ENCODE results near the gene C6orf89.
"Not testable (repeated sequence)": the region's sequence is repeated elsewhere in the genome, so short reads cannot be mapped to it uniquely, and the experiment has no call there.

Gene C6orf89

DNA sequence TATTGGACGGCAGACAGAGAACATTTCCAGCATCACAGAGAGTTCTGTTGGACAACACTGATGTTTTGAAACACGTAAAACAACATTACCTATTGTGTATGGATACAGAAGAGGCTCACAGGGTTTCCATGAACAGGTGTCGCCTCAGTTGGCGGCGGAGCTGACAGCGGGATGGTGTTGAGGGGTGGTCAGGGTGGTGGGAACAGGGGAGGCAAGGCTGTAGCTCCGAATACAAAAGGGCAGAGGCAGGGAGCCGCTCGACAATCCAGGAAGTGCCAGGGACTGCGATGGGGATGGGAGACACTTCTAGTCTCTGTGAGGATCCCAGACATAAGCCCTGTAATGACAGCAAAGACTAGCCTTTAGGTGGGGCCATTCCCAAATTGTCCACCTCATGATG, 54.3 kb downstream of the C6orf89 start:
- Histone ChIP-seq H3K36me3 (ENCODE audit: control insufficient read depth in 5 of 5, insufficient read depth in 5 of 5, low read length in 5 of 5) (no peaks in the 10 kb centered on the region), H3K27me3 (ENCODE audit: control insufficient read depth in 5 of 5, insufficient read depth in 4 of 5, low read length in 5 of 5) (peaks cover 0 to 8% (median 6%) of the 10 kb centered on the region in 5 donors), H3K9me3 (ENCODE audit: control insufficient read depth in 5 of 5, low read length in 5 of 5) (no peaks in the 10 kb centered on the region), H3K4me1 (ENCODE audit: control insufficient read depth in 5 of 5, insufficient read depth in 5 of 5, low read length in 5 of 5) (no peaks in the 10 kb centered on the region), H3K9ac (ENCODE audit: low read length in 5 of 5) (no peak overlapping the region), H3K4me3 (ENCODE audit: low read depth in 1 of 5, low read length in 5 of 5) (no peak overlapping the region), H3K27ac (ENCODE audit: low read depth, low read length) (no peak overlapping the region)

DNA sequence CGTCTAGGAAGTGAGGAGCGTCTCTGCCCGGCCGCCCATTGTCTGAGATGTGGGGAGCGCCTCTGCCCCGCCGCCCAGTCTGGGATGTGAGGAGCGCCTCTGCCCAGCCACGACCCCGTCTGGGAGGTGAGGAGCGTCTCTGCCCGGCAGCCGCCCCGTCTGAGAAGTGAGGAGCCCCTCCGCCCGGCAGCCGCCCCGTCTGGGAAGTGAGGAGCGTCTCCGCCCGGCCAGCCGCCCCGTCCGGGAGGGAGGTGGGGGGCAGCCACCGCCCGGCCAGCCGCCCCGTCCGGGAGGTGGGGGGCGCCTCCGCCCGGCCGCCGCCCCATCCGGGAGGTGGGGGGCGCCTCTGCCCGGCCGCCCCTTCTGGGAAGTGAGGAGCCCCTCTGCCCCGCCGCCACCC, 55.8 kb downstream of the C6orf89 start:
- not testable (repeated sequence) for H3K9me3 ChIP-seq (ENCODE audit: control insufficient read depth in 5 of 5, low read length in 5 of 5); H3K27me3 ChIP-seq (ENCODE audit: control insufficient read depth in 5 of 5, insufficient read depth in 4 of 5, low read length in 5 of 5); H3K36me3 ChIP-seq (ENCODE audit: control insufficient read depth in 5 of 5, insufficient read depth in 5 of 5, low read length in 5 of 5); H3K27ac ChIP-seq (ENCODE audit: low read depth, low read length); H3K4me1 ChIP-seq (ENCODE audit: control insufficient read depth in 5 of 5, insufficient read depth in 5 of 5, low read length in 5 of 5); H3K9ac ChIP-seq (ENCODE audit: low read length in 5 of 5); H3K4me3 ChIP-seq (ENCODE audit: low read depth in 1 of 5, low read length in 5 of 5)

DNA sequence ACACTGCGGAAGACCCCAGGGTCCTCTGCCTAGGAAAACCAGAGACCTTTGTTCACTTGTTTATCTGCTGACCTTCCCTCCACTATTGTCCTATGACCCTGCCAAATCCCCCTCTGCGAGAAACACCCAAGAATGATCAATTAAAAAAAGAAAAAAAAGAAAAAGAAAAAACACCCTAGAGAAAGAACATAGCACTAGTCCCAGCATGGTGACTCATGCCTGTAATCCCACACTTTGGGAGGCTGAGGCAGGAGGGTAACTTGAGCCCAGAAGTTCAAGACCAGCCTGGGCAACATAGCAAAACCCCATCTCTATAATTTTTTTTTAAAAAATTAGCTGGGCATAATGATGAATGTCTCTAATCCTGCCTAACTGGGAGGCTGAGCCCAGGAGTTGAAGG, 56.6 kb downstream of the C6orf89 start:
- H3K4me1 ChIP-seq (ENCODE audit: control insufficient read depth in 5 of 5, insufficient read depth in 5 of 5, low read length in 5 of 5); H3K4me3 ChIP-seq (ENCODE audit: low read depth in 1 of 5, low read length in 5 of 5); H3K9me3 ChIP-seq (ENCODE audit: control insufficient read depth in 5 of 5, low read length in 5 of 5); H3K9ac ChIP-seq (ENCODE audit: low read length in 5 of 5); H3K27me3 ChIP-seq (ENCODE audit: control insufficient read depth in 5 of 5, insufficient read depth in 4 of 5, low read length in 5 of 5); H3K36me3 ChIP-seq (ENCODE audit: control insufficient read depth in 5 of 5, insufficient read depth in 5 of 5, low read length in 5 of 5); H3K27ac ChIP-seq (ENCODE audit: low read depth, low read length): not testable (repeated sequence)

DNA sequence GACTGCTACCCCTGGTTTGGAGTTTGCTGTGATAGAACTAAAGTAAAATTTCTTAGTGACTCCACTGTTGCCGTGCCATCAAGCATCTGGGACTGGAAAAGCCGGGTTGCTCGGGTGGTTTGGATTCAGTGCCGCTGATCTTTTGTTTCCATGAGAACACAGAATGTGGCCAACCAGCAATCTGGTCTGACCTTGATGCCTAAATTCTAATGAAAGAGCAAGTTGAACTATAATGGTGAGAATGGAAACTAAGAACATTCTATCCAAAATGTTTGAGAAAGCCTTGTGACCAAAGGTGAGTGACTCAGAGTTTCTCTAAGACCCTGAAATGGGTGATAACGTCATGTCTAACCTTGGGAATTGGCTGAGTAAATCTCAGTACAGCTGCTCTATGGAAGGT, 58.9 kb downstream of the C6orf89 start:
- no peak overlapping the region for H3K4me3 ChIP-seq (ENCODE audit: low read depth in 1 of 5, low read length in 5 of 5)
- peaks cover 0 to 8% (median 6%) of the 10 kb centered on the region in 5 donors for H3K27me3 ChIP-seq (ENCODE audit: control insufficient read depth in 5 of 5, insufficient read depth in 4 of 5, low read length in 5 of 5)
- no peaks in the 10 kb centered on the region for H3K9me3 ChIP-seq (ENCODE audit: control insufficient read depth in 5 of 5, low read length in 5 of 5)
- H3K4me1 ChIP-seq (ENCODE audit: control insufficient read depth in 5 of 5, insufficient read depth in 5 of 5, low read length in 5 of 5): no peaks in the 10 kb centered on the region
- no peak overlapping the region for H3K27ac ChIP-seq (ENCODE audit: low read depth, low read length)
- no peaks in the 10 kb centered on the region for H3K36me3 ChIP-seq (ENCODE audit: control insufficient read depth in 5 of 5, insufficient read depth in 5 of 5, low read length in 5 of 5)
- no peak overlapping the region for H3K9ac ChIP-seq (ENCODE audit: low read length in 5 of 5)

DNA sequence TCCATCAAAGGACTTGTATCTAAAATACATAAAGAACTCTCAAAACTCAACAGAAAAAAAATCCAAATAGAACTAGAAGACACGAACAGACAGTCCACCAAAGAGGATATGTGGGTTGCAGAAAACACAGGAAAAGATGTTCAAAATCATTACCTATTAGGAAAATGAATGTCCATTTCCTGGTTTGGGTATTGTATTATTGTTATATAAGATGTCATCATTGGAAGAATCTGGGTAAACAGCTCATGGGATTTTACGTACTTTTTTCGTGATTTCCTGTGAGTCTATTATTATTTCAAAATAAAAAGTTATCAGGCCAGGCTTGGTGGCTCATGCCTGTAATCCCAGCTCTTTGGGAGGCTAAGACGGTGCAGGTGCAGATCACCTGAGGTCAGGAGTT, 59.5 kb downstream of the C6orf89 start:
- Histone ChIP-seq H3K27ac (ENCODE audit: low read depth, low read length) (no peak overlapping the region), H3K9me3 (ENCODE audit: control insufficient read depth in 5 of 5, low read length in 5 of 5) (no peaks in the 10 kb centered on the region), H3K4me3 (ENCODE audit: low read depth in 1 of 5, low read length in 5 of 5) (no peak overlapping the region), H3K4me1 (ENCODE audit: control insufficient read depth in 5 of 5, insufficient read depth in 5 of 5, low read length in 5 of 5) (no peaks in the 10 kb centered on the region), H3K9ac (ENCODE audit: low read length in 5 of 5) (no peak overlapping the region), H3K27me3 (ENCODE audit: control insufficient read depth in 5 of 5, insufficient read depth in 4 of 5, low read length in 5 of 5) (peaks cover 0 to 5% (median under 1%) of the 10 kb centered on the region in 5 donors), H3K36me3 (ENCODE audit: control insufficient read depth in 5 of 5, insufficient read depth in 5 of 5, low read length in 5 of 5) (no peaks in the 10 kb centered on the region)

DNA sequence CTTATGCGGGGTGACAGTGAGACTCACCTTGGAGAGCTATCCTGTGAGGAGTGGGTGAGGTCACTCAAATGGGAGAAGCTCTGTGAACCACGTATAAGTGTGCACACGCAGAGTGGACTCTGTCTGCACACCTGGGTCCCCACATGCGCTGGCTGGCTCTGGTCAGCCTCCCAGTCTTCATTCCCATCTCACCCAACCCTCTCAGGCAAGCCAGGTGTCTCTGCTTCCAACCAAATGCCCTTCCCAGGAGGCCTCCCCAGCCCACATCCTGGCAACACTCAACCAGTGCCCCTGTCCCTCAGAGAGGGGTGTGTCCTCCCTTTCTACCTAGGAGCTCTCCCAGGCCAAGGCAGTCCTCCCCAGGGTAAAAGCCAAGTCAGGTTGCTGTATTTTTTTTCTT, 60.8 kb downstream of the C6orf89 start:
- Histone ChIP-seq H3K36me3 (ENCODE audit: control insufficient read depth in 5 of 5, insufficient read depth in 5 of 5, low read length in 5 of 5) (no peaks in the 10 kb centered on the region), H3K27me3 (ENCODE audit: control insufficient read depth in 5 of 5, insufficient read depth in 4 of 5, low read length in 5 of 5) (no peaks in the 10 kb centered on the region), H3K4me1 (ENCODE audit: control insufficient read depth in 5 of 5, insufficient read depth in 5 of 5, low read length in 5 of 5) (no peaks in the 10 kb centered on the region), H3K9me3 (ENCODE audit: control insufficient read depth in 5 of 5, low read length in 5 of 5) (no peaks in the 10 kb centered on the region), H3K27ac (ENCODE audit: low read depth, low read length) (no peak overlapping the region), H3K9ac (ENCODE audit: low read length in 5 of 5) (no peak overlapping the region), H3K4me3 (ENCODE audit: low read depth in 1 of 5, low read length in 5 of 5) (no peak overlapping the region)

DNA sequence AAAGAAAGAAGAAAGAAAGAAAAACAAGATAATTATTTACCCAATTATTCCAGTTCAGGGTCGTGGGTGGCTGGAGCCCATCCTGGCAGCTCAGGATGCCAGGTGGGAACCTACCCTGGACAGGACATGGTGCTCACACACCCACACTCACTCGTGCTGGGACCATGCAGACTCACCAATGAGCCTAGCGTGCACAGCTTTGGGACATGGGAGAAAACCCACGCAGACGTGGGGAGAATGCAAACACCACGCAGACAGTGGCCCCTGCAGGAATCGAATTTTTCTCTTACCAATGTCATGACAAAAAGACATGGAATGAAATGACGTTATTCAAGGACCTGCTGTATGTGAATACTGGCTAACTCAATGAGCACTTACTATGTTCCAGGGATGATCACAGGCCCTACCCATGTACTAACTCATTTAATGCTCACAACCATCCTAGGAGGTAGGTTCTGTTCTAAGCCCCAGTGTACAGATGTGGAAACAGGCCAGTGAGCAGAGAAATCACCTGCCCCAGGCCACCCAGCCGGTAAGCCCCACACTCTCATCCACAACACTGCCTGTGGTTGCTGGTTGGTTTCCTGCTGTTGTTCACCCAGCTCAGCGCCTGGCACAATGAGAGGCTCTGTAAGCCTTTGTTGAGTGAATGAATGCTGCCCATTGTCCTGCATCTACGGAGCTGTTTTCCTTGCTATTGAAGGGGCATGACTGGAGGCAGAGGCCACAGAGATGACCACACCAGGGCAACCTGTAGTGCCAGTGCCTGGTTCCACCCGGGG, 62.0 kb downstream of the C6orf89 start:
- Histone ChIP-seq H3K4me1 (ENCODE audit: control insufficient read depth in 5 of 5, insufficient read depth in 5 of 5, low read length in 5 of 5) (no peaks in the 10 kb centered on the region), H3K27ac (ENCODE audit: low read depth, low read length) (no peak overlapping the region), H3K4me3 (ENCODE audit: low read depth in 1 of 5, low read length in 5 of 5) (no peak overlapping the region), H3K36me3 (ENCODE audit: control insufficient read depth in 5 of 5, insufficient read depth in 5 of 5, low read length in 5 of 5) (no peaks in the 10 kb centered on the region), H3K27me3 (ENCODE audit: control insufficient read depth in 5 of 5, insufficient read depth in 4 of 5, low read length in 5 of 5) (no peaks in the 10 kb centered on the region), H3K9me3 (ENCODE audit: control insufficient read depth in 5 of 5, low read length in 5 of 5) (no peaks in the 10 kb centered on the region), H3K9ac (ENCODE audit: low read length in 5 of 5) (no peak overlapping the region)

DNA sequence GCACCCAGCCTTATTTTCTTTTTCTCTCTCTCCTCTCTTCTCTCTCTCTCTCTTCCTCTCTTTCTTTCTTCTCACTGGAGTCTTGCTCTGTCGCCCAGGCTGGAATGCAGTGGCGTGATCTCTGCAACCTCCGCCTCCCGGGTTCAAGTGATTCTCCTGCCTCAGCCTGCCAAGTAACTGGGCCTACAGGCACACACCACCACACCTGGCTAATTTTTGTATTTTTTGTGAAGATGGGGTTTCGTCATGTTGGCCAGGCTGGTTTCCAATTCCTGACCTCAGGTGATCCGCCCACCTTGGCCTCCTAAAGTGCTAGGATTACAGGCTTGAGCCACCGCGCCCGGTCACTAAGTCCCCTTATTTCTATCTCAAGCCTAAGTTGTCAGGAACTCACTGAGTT, 63.3 kb downstream of the C6orf89 start:
- H3K9me3 ChIP-seq (ENCODE audit: control insufficient read depth in 5 of 5, low read length in 5 of 5); H3K4me3 ChIP-seq (ENCODE audit: low read depth in 1 of 5, low read length in 5 of 5); H3K4me1 ChIP-seq (ENCODE audit: control insufficient read depth in 5 of 5, insufficient read depth in 5 of 5, low read length in 5 of 5); H3K9ac ChIP-seq (ENCODE audit: low read length in 5 of 5); H3K36me3 ChIP-seq (ENCODE audit: control insufficient read depth in 5 of 5, insufficient read depth in 5 of 5, low read length in 5 of 5); H3K27me3 ChIP-seq (ENCODE audit: control insufficient read depth in 5 of 5, insufficient read depth in 4 of 5, low read length in 5 of 5); H3K27ac ChIP-seq (ENCODE audit: low read depth, low read length): not testable (repeated sequence)

DNA sequence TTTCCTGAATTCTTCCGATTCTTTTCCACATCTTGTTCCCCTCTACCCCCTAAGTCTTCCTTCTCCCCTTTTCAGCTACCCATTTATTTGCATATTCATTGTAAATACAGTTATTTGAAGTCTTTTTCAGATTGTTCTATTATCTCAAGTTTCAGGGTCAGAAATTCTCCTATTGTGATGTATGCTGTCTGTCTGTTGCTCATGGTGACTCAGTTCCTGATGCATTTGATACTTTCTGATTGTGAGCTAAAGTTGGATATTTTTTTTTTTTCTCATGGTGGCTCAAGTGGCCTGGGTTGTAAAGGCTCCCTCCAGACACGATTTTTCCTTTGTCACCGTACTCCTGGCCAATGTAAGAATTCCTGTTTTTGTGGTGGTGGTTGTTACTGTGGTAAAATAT, 63.9 kb downstream of the C6orf89 start:
- H3K9ac ChIP-seq (ENCODE audit: low read length in 5 of 5): no peak overlapping the region
- peaks cover 0 to 5% (median 2%) of the 10 kb centered on the region in 5 donors for H3K27me3 ChIP-seq (ENCODE audit: control insufficient read depth in 5 of 5, insufficient read depth in 4 of 5, low read length in 5 of 5)
- no peaks in the 10 kb centered on the region for H3K4me1 ChIP-seq (ENCODE audit: control insufficient read depth in 5 of 5, insufficient read depth in 5 of 5, low read length in 5 of 5)
- no peak overlapping the region for H3K27ac ChIP-seq (ENCODE audit: low read depth, low read length)
- H3K36me3 ChIP-seq (ENCODE audit: control insufficient read depth in 5 of 5, insufficient read depth in 5 of 5, low read length in 5 of 5): no peaks in the 10 kb centered on the region
- no peaks in the 10 kb centered on the region for H3K9me3 ChIP-seq (ENCODE audit: control insufficient read depth in 5 of 5, low read length in 5 of 5)
- no peak overlapping the region for H3K4me3 ChIP-seq (ENCODE audit: low read depth in 1 of 5, low read length in 5 of 5)

DNA sequence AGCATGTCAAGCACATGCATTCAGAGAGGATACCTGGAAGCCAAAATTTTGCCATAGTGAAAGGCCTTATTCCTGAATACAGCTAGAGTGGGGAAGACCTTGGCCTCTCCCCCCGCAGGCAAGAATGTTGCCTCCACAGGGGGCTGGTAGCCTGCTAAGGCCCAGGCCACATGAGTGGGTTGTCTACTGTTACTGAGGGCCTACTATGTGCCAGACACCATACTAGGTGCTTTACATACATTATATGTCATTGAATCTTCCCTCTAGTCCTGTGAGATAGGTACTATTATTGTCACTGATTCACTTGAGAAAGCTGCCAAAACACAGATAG, 68.1 kb downstream of the C6orf89 start:
- Histone ChIP-seq H3K27ac (ENCODE audit: low read depth, low read length) (no peak overlapping the region), H3K4me1 (ENCODE audit: control insufficient read depth in 5 of 5, insufficient read depth in 5 of 5, low read length in 5 of 5) (no peaks in the 10 kb centered on the region), H3K9ac (ENCODE audit: low read length in 5 of 5) (no peak overlapping the region), H3K36me3 (ENCODE audit: control insufficient read depth in 5 of 5, insufficient read depth in 5 of 5, low read length in 5 of 5) (no peaks in the 10 kb centered on the region), H3K27me3 (ENCODE audit: control insufficient read depth in 5 of 5, insufficient read depth in 4 of 5, low read length in 5 of 5) (peaks cover 0 to 13% (median 9%) of the 10 kb centered on the region in 5 donors), H3K4me3 (ENCODE audit: low read depth in 1 of 5, low read length in 5 of 5) (no peak overlapping the region), H3K9me3 (ENCODE audit: control insufficient read depth in 5 of 5, low read length in 5 of 5) (no peaks in the 10 kb centered on the region)

Data from subcutaneous abdominal adipose tissue (tissue), 5 donors.